Measurements from ENCODE around the gene CD83. TPM values are rescaled to one million over a fixed set of nuclear protein-coding genes. Genes with fewer than 3 reads are reported as not detected.

The CD83 gene
- total RNA-seq, 1 donor from 2014 or later = 12.9 TPM

Other genes with a start within 250 kb of the CD83 start
- 1.7 TPM for gene RNF182, start 192.8 kb upstream of the CD83 start, total RNA-seq

Data from mesenteric fat pad (tissue), 1 donor.